Measurements from ENCODE around the gene LGR5. TPM values are rescaled to one million over a fixed set of nuclear protein-coding genes. Genes with fewer than 3 reads are reported as not detected.

LGR5 gene
- total and polyA plus RNA-seq, 9 of the 15 experiments (the other 6 are each of a cell fraction or from before 2014, with no cell fraction given) = not detected

DNA sequence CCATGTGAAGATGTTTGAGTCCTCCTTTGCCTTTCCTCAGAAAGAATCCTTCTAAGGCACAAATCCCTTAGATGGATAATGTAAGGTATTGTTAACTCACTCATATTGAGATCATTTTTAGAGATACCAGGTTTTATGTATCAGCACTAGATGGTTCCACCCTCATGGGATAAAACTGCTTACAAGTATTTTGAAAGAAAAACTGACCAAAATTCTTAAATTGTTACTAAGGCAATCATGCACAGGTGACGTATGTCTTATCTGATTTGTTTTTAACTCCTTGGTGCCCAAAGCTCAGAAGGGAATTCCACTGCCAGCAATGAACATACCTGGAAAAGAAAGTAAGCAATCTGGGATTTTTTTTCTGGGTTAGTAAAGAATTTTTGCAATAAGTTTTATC, 145.6 kb downstream of the LGR5 start:
- H3K9me3 ChIP-seq (replicated peaks; ENCODE audit: control insufficient read depth, insufficient read depth, low read depth, low read length) = no peaks in the 10 kb centered on the region
- H3K79me2 ChIP-seq (ENCODE audit: control insufficient read depth, insufficient read depth, low read length) = no peaks in the 10 kb centered on the region
- H3K4me3 ChIP-seq = no peak overlapping the region
- no peaks in the 10 kb centered on the region for H3K36me3 ChIP-seq (ENCODE audit: control insufficient read depth, insufficient read depth, low read length)
- no peak overlapping the region for H3K27ac ChIP-seq (ENCODE audit: extremely low read depth, low read depth, low read length)
- no peak overlapping the region for H2AFZ ChIP-seq (ENCODE audit: low read depth, low read length)
- DNase-seq (ENCODE audit: extremely low read depth in 1 of 4, low spot score in 3 of 4) (no peak), FAIRE-seq (no peak), ATAC-seq (no peak)
- no peak overlapping the region for H3K9ac ChIP-seq (ENCODE audit: insufficient read depth in 1 of 2, low read depth in 2 of 2, low read length in 2 of 2)
- H4K20me1 ChIP-seq (replicated peaks; ENCODE audit: control insufficient read depth, insufficient read depth, low read length) = no peaks in the 10 kb centered on the region
- peaks cover 0 to 7% of the 10 kb centered on the region in 2 experiments; a peak in 1 of 5 replicates for H3K27me3 ChIP-seq (ENCODE audit: control insufficient read depth in 2 of 2, insufficient read depth in 2 of 2, low read length in 2 of 2)
- in situ Hi-C loops (cut with MboI) (no loop called here), intact Hi-C loops (cut with micrococcal nuclease) (no loop called here)
- ChIA-PET POLR2A (interaction anchor here (1.2 kb wide), 1 partner anchor 13 kb away, joined by 3 read pairs; no protein-coding TSS in a partner anchor), CTCF (ENCODE audit: low intra/inter-chr PET ratio) (no interaction called here)
- no TSS peak for BruUV-seq (replicated peaks)
- TF ChIP-seq HDGF (IDR thresholded peaks at IDR 0.05) = no peak
- TF ChIP-seq ZNF707 (CRISPR knock-in tag; conservative IDR thresholded peaks at IDR 0.05) = no peak
- TF ChIP-seq ZFPM2 (CRISPR knock-in tag; IDR thresholded peaks at IDR 0.05) = no peak
- TF ChIP-seq ZNF696 (CRISPR knock-in tag; conservative IDR thresholded peaks at IDR 0.05) = no peak
- no peaks in the 10 kb centered on the region for H3K4me1 ChIP-seq (replicated peaks in 1 of 2; ENCODE audit: control insufficient read depth in 2 of 2, insufficient read depth in 2 of 2, low read length in 2 of 2)
- 20% methylated on average over 1 of the region's 1 CpG for WGBS (ENCODE audit: insufficient coverage, low coverage, missing lambda C conversion rate)
- H3K4me2 ChIP-seq (ENCODE audit: insufficient read depth, low read length) = no peak overlapping the region
- no peaks in the 10 kb centered on the region for H3K9me1 ChIP-seq (ENCODE audit: control insufficient read depth, insufficient read depth, low read length)

DNA sequence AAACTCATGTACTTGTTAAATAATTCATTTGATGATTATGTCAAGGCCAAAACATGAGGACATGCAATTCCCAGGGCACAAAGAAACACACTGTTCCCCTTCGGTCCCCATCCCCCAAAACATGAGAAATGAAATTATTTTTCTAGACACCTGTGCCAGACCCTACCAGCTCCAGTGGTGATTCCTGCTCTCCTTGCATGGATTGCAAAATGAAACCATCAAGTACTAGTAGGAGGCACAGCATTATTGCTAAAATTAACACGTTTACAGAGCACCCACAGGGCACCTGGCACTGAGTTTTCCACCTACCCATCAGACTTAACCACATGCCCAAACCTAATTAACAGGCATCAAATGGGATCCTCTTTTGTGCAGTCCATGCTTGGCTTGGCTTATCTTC, 147.4 kb downstream of the LGR5 start:
- ChIA-PET POLR2A (interaction anchor here (1.1 kb wide), 1 partner anchor 11 kb away, joined by 3 read pairs; no protein-coding TSS in a partner anchor), CTCF (ENCODE audit: low intra/inter-chr PET ratio) (no interaction called here)
- in situ Hi-C loops (cut with MboI) = no loop called here
- TF ChIP-seq NEUROD1 (IDR thresholded peaks at IDR 0.05; ENCODE audit: borderline replicate concordance, low read depth, low read length, partially characterized antibody) = no peak
- TF ChIP-seq ATF1 (CRISPR knock-in tag; IDR thresholded peaks at IDR 0.05) = no peak
- no peak for TF ChIP-seq ATF1 (tag; IDR thresholded peaks at IDR 0.05)
- TF ChIP-seq CHD1 (IDR thresholded peaks at IDR 0.05; ENCODE audit: low read length) = no peak
- TF ChIP-seq, protein P1, sequence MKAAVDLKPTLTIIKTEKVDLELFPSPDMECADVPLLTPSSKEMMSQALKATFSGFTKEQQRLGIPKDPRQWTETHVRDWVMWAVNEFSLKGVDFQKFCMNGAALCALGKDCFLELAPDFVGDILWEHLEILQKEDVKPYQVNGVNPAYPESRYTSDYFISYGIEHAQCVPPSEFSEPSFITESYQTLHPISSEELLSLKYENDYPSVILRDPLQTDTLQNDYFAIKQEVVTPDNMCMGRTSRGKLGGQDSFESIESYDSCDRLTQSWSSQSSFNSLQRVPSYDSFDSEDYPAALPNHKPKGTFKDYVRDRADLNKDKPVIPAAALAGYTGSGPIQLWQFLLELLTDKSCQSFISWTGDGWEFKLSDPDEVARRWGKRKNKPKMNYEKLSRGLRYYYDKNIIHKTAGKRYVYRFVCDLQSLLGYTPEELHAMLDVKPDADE (conservative IDR thresholded peaks at IDR 0.05; ENCODE audit: control insufficient read depth, low read depth, low read length) = no peak
- no peak for TF ChIP-seq ZNF445 (CRISPR knock-in tag; IDR thresholded peaks at IDR 0.05; ENCODE audit: low read depth)
- TF ChIP-seq FOXK1 (CRISPR knock-in tag; IDR thresholded peaks at IDR 0.05; ENCODE audit: borderline replicate concordance) = no peak
- no peak for TF ChIP-seq IFI16 (CRISPR knock-in tag; IDR thresholded peaks at IDR 0.05)
- TF ChIP-seq KHSRP (IDR thresholded peaks at IDR 0.05) = no peak
- TF ChIP-seq RB1 (IDR thresholded peaks at IDR 0.05; ENCODE audit: low read depth) = no peak
- TF ChIP-seq WHSC1 (IDR thresholded peaks at IDR 0.05; ENCODE audit: low read length) = no peak

More for the DNA sequence above, 147.4 kb downstream of the LGR5 start:
- no peaks in the 10 kb centered on the region for H3K4me1 ChIP-seq (replicated peaks in 1 of 2; ENCODE audit: control insufficient read depth in 2 of 2, insufficient read depth in 2 of 2, low read length in 2 of 2)
- H3K36me3 ChIP-seq (ENCODE audit: control insufficient read depth, insufficient read depth, low read length) = no peaks in the 10 kb centered on the region
- BruUV-seq (replicated peaks) = no TSS peak
- intact Hi-C loops (cut with micrococcal nuclease) = no loop called here
- WGBS (ENCODE audit: insufficient coverage, low coverage, missing lambda C conversion rate) = 3% methylated on average over 2 of the region's 2 CpGs
- H3K27ac ChIP-seq (ENCODE audit: extremely low read depth, low read depth, low read length) = no peak overlapping the region
- H3K9ac ChIP-seq (ENCODE audit: insufficient read depth in 1 of 2, low read depth in 2 of 2, low read length in 2 of 2) = no peak overlapping the region
- no peak overlapping the region for H3K4me3 ChIP-seq
- FAIRE-seq (no peak), DNase-seq (ENCODE audit: extremely low read depth in 1 of 4, low spot score in 3 of 4) (no peak), ATAC-seq (no peak)
- H3K79me2 ChIP-seq (ENCODE audit: control insufficient read depth, insufficient read depth, low read length) = no peaks in the 10 kb centered on the region
- no peak overlapping the region for H3K4me2 ChIP-seq (ENCODE audit: insufficient read depth, low read length)
- no peaks in the 10 kb centered on the region for H3K9me3 ChIP-seq (replicated peaks; ENCODE audit: control insufficient read depth, insufficient read depth, low read depth, low read length)
- no peaks in the 10 kb centered on the region for H4K20me1 ChIP-seq (replicated peaks; ENCODE audit: control insufficient read depth, insufficient read depth, low read length)
- H3K27me3 ChIP-seq (ENCODE audit: control insufficient read depth in 2 of 2, insufficient read depth in 2 of 2, low read length in 2 of 2) = peaks cover 0 to 7% of the 10 kb centered on the region in 2 experiments; a peak in 1 of 5 replicates
- H2AFZ ChIP-seq (ENCODE audit: low read depth, low read length) = no peak overlapping the region
- no peaks in the 10 kb centered on the region for H3K9me1 ChIP-seq (ENCODE audit: control insufficient read depth, insufficient read depth, low read length)

Data from K562 (cell line).